ENCODE measurements around the gene SLC35G1. TPM values are rescaled to one million over a fixed set of nuclear protein-coding genes. Genes with fewer than 3 reads are reported as not detected.

Gene SLC35G1
- total RNA-seq, 2 experiments from 2014 or later, result 2.9 to 3.1 TPM

GRCh38 chr10:93913706-93914105, 19.9 kb downstream of the SLC35G1 start:
- H3K27ac ChIP-seq (ENCODE audit: low read depth in 1 of 2, low read length in 2 of 2), result no peak overlapping the region
- H3K4me1 ChIP-seq (ENCODE audit: insufficient read depth, low read length), result no peaks in the 10 kb centered on the region
- Mint-ChIP-seq H3K4me1 (ENCODE audit: low read depth) (peaks cover under 1% of the 10 kb centered on the region), H3K4me3 (no peak overlapping the region), H3K27ac (no peak overlapping the region), H3K9me3 (no peaks in the 10 kb centered on the region), H3K36me3 (ENCODE audit: low read depth) (peaks cover under 1% of the 10 kb centered on the region), H3K27me3 (no peaks in the 10 kb centered on the region)
- ATAC-seq (ENCODE audit: poor library complexity) (no peak), DNase-seq (no peak)
- H3K9me3 ChIP-seq (ENCODE audit: control insufficient read depth in 1 of 2, insufficient read depth in 1 of 2, low read length in 2 of 2), result no peaks in the 10 kb centered on the region
- CTCF ChIA-PET, result no interaction called here
- POLR2A ChIA-PET, result no interaction called here
- H3K27me3 ChIP-seq (ENCODE audit: control insufficient read depth in 1 of 2, insufficient read depth in 2 of 2, low read length in 2 of 2), result no peaks in the 10 kb centered on the region
- no peak for TF ChIP-seq CTCF (IDR thresholded peaks at IDR 0.05)
- H3K4me3 ChIP-seq (ENCODE audit: low read length), result no peak overlapping the region
- intact Hi-C loops (cut with DNase I, micrococcal nuclease), result no loop called here
- peaks cover 3% of the 10 kb centered on the region for H3K36me3 ChIP-seq (ENCODE audit: insufficient read depth, low read length)

GRCh38 chr10:93915598-93915997, 21.8 kb downstream of the SLC35G1 start:
- ChIA-PET POLR2A (no interaction called here), CTCF (interaction anchor here (0.7 to 1.3 kb wide), 2 partner anchors 10 kb away, joined by 3 read pairs; no protein-coding TSS in a partner anchor)
- Histone ChIP-seq H3K36me3 (ENCODE audit: insufficient read depth, low read length) (peaks cover 3% of the 10 kb centered on the region), H3K27ac (ENCODE audit: low read depth in 1 of 2, low read length in 2 of 2) (no peak overlapping the region), H3K4me3 (ENCODE audit: low read length) (no peak overlapping the region), H3K27me3 (ENCODE audit: control insufficient read depth in 1 of 2, insufficient read depth in 2 of 2, low read length in 2 of 2) (no peaks in the 10 kb centered on the region), H3K4me1 (ENCODE audit: insufficient read depth, low read length) (no peaks in the 10 kb centered on the region), H3K9me3 (ENCODE audit: control insufficient read depth in 1 of 2, insufficient read depth in 1 of 2, low read length in 2 of 2) (no peaks in the 10 kb centered on the region)
- Mint-ChIP-seq H3K27me3 (no peaks in the 10 kb centered on the region), H3K4me3 (no peak overlapping the region), H3K27ac (no peak overlapping the region), H3K36me3 (ENCODE audit: low read depth) (no peaks in the 10 kb centered on the region), H3K9me3 (no peaks in the 10 kb centered on the region), H3K4me1 (ENCODE audit: low read depth) (no peaks in the 10 kb centered on the region)
- intact Hi-C loops (cut with DNase I, micrococcal nuclease), result loop anchor here in 1 of 2 experiments (5.0 kb wide), 1 partner anchor 407 kb away; no protein-coding TSS in a partner anchor
- ATAC-seq (ENCODE audit: poor library complexity) (no peak), DNase-seq (no peak)
- no peak for TF ChIP-seq CTCF (IDR thresholded peaks at IDR 0.05)

- ATAC-seq (ENCODE audit: poor library complexity), result no peak
- no peak for TF ChIP-seq CTCF (IDR thresholded peaks at IDR 0.05)
- Mint-ChIP-seq H3K9me3 (no peaks in the 10 kb centered on the region), H3K27ac (no peak overlapping the region), H3K36me3 (ENCODE audit: low read depth) (no peaks in the 10 kb centered on the region), H3K4me3 (no peak overlapping the region), H3K27me3 (no peaks in the 10 kb centered on the region), H3K4me1 (ENCODE audit: low read depth) (no peaks in the 10 kb centered on the region)
- ChIA-PET CTCF (interaction anchor here (0.7 to 1.3 kb wide), 2 partner anchors 9 to 11 kb away, joined by 3 read pairs; no protein-coding TSS in a partner anchor), POLR2A (interaction anchor here (0.8 kb wide), 1 partner anchor 102 kb away, joined by 3 read pairs; no protein-coding TSS in a partner anchor)
- Histone ChIP-seq H3K4me3 (ENCODE audit: low read length) (no peak overlapping the region), H3K9me3 (ENCODE audit: control insufficient read depth in 1 of 2, insufficient read depth in 1 of 2, low read length in 2 of 2) (no peaks in the 10 kb centered on the region), H3K4me1 (ENCODE audit: insufficient read depth, low read length) (no peaks in the 10 kb centered on the region), H3K27me3 (ENCODE audit: control insufficient read depth in 1 of 2, insufficient read depth in 2 of 2, low read length in 2 of 2) (no peaks in the 10 kb centered on the region), H3K27ac (ENCODE audit: low read depth in 1 of 2, low read length in 2 of 2) (no peak overlapping the region), H3K36me3 (ENCODE audit: insufficient read depth, low read length) (peaks cover 3% of the 10 kb centered on the region)
- no peak for DNase-seq
- intact Hi-C loops (cut with DNase I, micrococcal nuclease), result loop anchor here in 1 of 2 experiments (5.0 kb wide), 1 partner anchor 406 kb away; no protein-coding TSS in a partner anchor
These were observed 22.7 kb downstream of the SLC35G1 start for GRCh38 chr10:93916257-93917063.
